Neural cell (in vitro differentiated cells): ENCODE data around the gene CALHM5. TPM values are rescaled to one million over a fixed set of nuclear protein-coding genes. Genes with fewer than 3 reads are reported as not detected.

ENCODE experiments used
- H2AFZ ChIP-seq: fragments of 200-600, 300-800 bp; sonication (generic), shearing (Covaris generic); 2 replicates; pipeline ENCODE4 v1.6.0; 2014; ENCODE audit warnings: low read depth, mild to moderate bottlenecking, antibody characterized with exemption, low read length, moderate library complexity
- H3F3A ChIP-seq: fragments of 200-600 bp; shearing (Covaris generic); 2 replicates; pipeline ENCODE4 v1.6.1; 2016; ENCODE audit warnings: mild to moderate bottlenecking, moderate library complexity, mixed read lengths, antibody characterized with exemption, low read length; ENCODE audit not compliant: insufficient read depth, poor library complexity, severe bottlenecking
- H3K27ac ChIP-seq: fragments of 200-600, 300-800 bp; sonication (generic), shearing (Covaris generic); 2 replicates; pipeline ENCODE4 v1.5.1; 2014; ENCODE audit warnings: mild to moderate bottlenecking, low read length, moderate library complexity
- H3K27me3 ChIP-seq: fragments of 300-800, 200-600 bp; sonication (generic), shearing (Covaris generic); 2 replicates; pipeline ENCODE4 v1.6.0; 2014; ENCODE audit warnings: mild to moderate bottlenecking, low read depth, low read length, moderate library complexity; ENCODE audit not compliant: insufficient read depth
- H3K36me3 ChIP-seq: fragments of 300-800, 200-600 bp; sonication (generic), shearing (Covaris generic); 2 replicates; pipeline ENCODE4 v1.5.1; 2014; ENCODE audit warnings: mild to moderate bottlenecking, antibody characterized with exemption, low read length, moderate library complexity; ENCODE audit not compliant: insufficient read depth
- H3K4me2 ChIP-seq: fragments of 300-800, 200-600 bp; sonication (generic), shearing (Covaris generic); 2 replicates; pipeline ENCODE4 v1.6.0; 2014; ENCODE audit warnings: mild to moderate bottlenecking, low read length
- H3K4me3 ChIP-seq: fragments of 300-800, 200-600 bp; sonication (generic), shearing (Covaris generic); 2 replicates; pipeline ENCODE4 v1.5.1; 2014; ENCODE audit warnings: mild to moderate bottlenecking, low read length, moderate library complexity
- H3K79me2 ChIP-seq: fragments of 200-600 bp; shearing (Covaris generic); replicated peaks from 2 replicates; pipeline ENCODE4 v1.6.0; 2014; ENCODE audit warnings: mild to moderate bottlenecking, low read length, moderate library complexity; ENCODE audit not compliant: insufficient read depth
- H3K9ac ChIP-seq: fragments of 300-800, 200-600 bp; sonication (generic), shearing (Covaris generic); 2 replicates; pipeline ENCODE4 v1.6.1; 2016; ENCODE audit warnings: mild to moderate bottlenecking, low read length, mixed read lengths
- H3K9me2 ChIP-seq: fragments of 200-600 bp; shearing (Covaris generic); 2 replicates; pipeline ENCODE4 v1.6.1; 2016; ENCODE audit warnings: mild to moderate bottlenecking, low read length, mixed read lengths; ENCODE audit not compliant: insufficient read depth
- H3K9me3 ChIP-seq: fragments of 200-600, 300-800 bp; sonication (generic), shearing (Covaris generic); 2 replicates; pipeline ENCODE4 v1.6.1; 2016; ENCODE audit warnings: mild to moderate bottlenecking, mixed run types, low read length, moderate library complexity, mixed read lengths
- H4K20me1 ChIP-seq: fragments of 200-600 bp; shearing (Covaris generic); 2 replicates; pipeline ENCODE4 v1.6.1; 2016; ENCODE audit warnings: mild to moderate bottlenecking, mixed run types; ENCODE audit not compliant: insufficient read depth
- CTCF ChIP-seq: fragments of 450-650 bp; IDR thresholded peaks from 2 replicates; pipeline ENCODE4 v1.5.1; 2014; ENCODE audit warnings: antibody characterized with exemption, mild to moderate bottlenecking, moderate library complexity; ENCODE audit not compliant: poor library complexity, severe bottlenecking
- EP300 ChIP-seq: fragments of 450-650 bp; conservative IDR thresholded peaks from 2 replicates; pipeline ENCODE4 v1.6.1; 2014; ENCODE audit warnings: antibody characterized with exemption, mild to moderate bottlenecking, moderate library complexity; ENCODE audit not compliant: poor library complexity, severe bottlenecking
- EZH2 ChIP-seq: fragments of 200-600, 300-800 bp; shearing (Covaris generic), sonication (generic); IDR thresholded peaks from 2 replicates; pipeline ENCODE4 v1.6.1; 2014; ENCODE audit warnings: antibody characterized with exemption, low read length, borderline replicate concordance, mild to moderate bottlenecking; ENCODE audit not compliant: insufficient read depth, poor library complexity, severe bottlenecking
- MXI1 ChIP-seq: fragments of 450-650 bp; conservative IDR thresholded peaks from 2 replicates; pipeline ENCODE4 v1.6.1; 2014; ENCODE audit warnings: antibody characterized with exemption, mild to moderate bottlenecking; ENCODE audit not compliant: poor library complexity, severe bottlenecking
- POLR2AphosphoS5 ChIP-seq: IDR thresholded peaks from 2 replicates; pipeline ENCODE4 v1.6.1; 2012
- RAD21 ChIP-seq: fragments of 450-650 bp; conservative IDR thresholded peaks from 2 replicates; pipeline ENCODE4 v1.6.1; 2014; ENCODE audit warnings: antibody characterized with exemption, mild to moderate bottlenecking, moderate library complexity
- REST ChIP-seq: IDR thresholded peaks from 2 replicates; pipeline ENCODE4 v1.6.1; 2012; ENCODE audit warnings: borderline replicate concordance
- SMC3 ChIP-seq: fragments of 450-650 bp; conservative IDR thresholded peaks from 2 replicates; pipeline ENCODE4 v1.6.1; 2014; ENCODE audit warnings: antibody characterized with exemption, mild to moderate bottlenecking, moderate library complexity; ENCODE audit not compliant: poor library complexity
- TAF1 ChIP-seq: IDR thresholded peaks from 2 replicates; pipeline ENCODE4 v1.6.1; 2012; ENCODE audit warnings: low read depth
- polyA plus RNA-seq: library from polyadenylated mRNA; depleted of rRNA; stranded (reverse); fragments of >200 nt; gene quantifications from 2 replicates; pipeline ENCODE4 v1.2.3, GENCODE V29; 2014

CALHM5 gene
- polyA plus RNA-seq, 1 donor from 2014 or later, result 0.07 TPM

GRCh38 chr6:116535109-116535508, 23.7 kb downstream of the CALHM5 start:
- Histone ChIP-seq H3K27me3 (no peaks in the 10 kb centered on the region), H3K79me2 (no peaks in the 10 kb centered on the region), H3K4me2 (no peak overlapping the region), H3K4me3 (no peak overlapping the region), H3F3A (no peaks in the 10 kb centered on the region), H3K9me3 (no peaks in the 10 kb centered on the region), H3K9ac (no peak overlapping the region), H2AFZ (no peak overlapping the region), H3K9me2 (no peaks in the 10 kb centered on the region), H3K27ac (no peak overlapping the region), H4K20me1 (no peaks in the 10 kb centered on the region), H3K36me3 (no peaks in the 10 kb centered on the region)
- TF ChIP-seq RAD21 (no peak), TAF1 (no peak), CTCF (no peak), MXI1 (no peak), EZH2 (no peak), REST (no peak), EP300 (no peak), POLR2AphosphoS5 (no peak), SMC3 (no peak)

- no peak for TF ChIP-seq POLR2AphosphoS5
- TF ChIP-seq RAD21, result peak; percentile 24
- TF ChIP-seq REST, result no peak
- TF ChIP-seq MXI1, result no peak
- TF ChIP-seq TAF1, result no peak
- TF ChIP-seq EP300, result no peak
- peak; percentile 45 for TF ChIP-seq SMC3
- TF ChIP-seq CTCF, result peak; percentile 58
- TF ChIP-seq EZH2, result no peak
- H3K9ac ChIP-seq, result no peak overlapping the region
- no peak overlapping the region for H3K27ac ChIP-seq
- H3K4me2 ChIP-seq, result no peak overlapping the region
- H3K9me2 ChIP-seq, result no peaks in the 10 kb centered on the region
- no peak overlapping the region for H3K4me3 ChIP-seq
- H3K36me3 ChIP-seq, result no peaks in the 10 kb centered on the region
- H4K20me1 ChIP-seq, result no peaks in the 10 kb centered on the region
- no peaks in the 10 kb centered on the region for H3K27me3 ChIP-seq
- H3K79me2 ChIP-seq, result no peaks in the 10 kb centered on the region
- no peaks in the 10 kb centered on the region for H3F3A ChIP-seq
- no peak overlapping the region for H2AFZ ChIP-seq
- no peaks in the 10 kb centered on the region for H3K9me3 ChIP-seq
Measured at GRCh38 chr6:116536216-116536621, 24.8 kb downstream of the CALHM5 start.
